Activated CD8-positive, alpha-beta memory T cell treated with anti-CD3 and anti-CD28 coated beads for 4 hours (primary cell): Measurements from ENCODE around the gene UCN3.
"Not testable (repeated sequence)": the region's sequence is repeated elsewhere in the genome, so short reads cannot be mapped to it uniquely, and the experiment has no call there.

Source experiments
- DNase-seq, 2 donors: peaks; one replicate each; pipeline ENCODE4 v3.0.0-alpha.2; 2020; ENCODE audit warnings: low read depth in 2 of 2

The UCN3 gene

DNA sequence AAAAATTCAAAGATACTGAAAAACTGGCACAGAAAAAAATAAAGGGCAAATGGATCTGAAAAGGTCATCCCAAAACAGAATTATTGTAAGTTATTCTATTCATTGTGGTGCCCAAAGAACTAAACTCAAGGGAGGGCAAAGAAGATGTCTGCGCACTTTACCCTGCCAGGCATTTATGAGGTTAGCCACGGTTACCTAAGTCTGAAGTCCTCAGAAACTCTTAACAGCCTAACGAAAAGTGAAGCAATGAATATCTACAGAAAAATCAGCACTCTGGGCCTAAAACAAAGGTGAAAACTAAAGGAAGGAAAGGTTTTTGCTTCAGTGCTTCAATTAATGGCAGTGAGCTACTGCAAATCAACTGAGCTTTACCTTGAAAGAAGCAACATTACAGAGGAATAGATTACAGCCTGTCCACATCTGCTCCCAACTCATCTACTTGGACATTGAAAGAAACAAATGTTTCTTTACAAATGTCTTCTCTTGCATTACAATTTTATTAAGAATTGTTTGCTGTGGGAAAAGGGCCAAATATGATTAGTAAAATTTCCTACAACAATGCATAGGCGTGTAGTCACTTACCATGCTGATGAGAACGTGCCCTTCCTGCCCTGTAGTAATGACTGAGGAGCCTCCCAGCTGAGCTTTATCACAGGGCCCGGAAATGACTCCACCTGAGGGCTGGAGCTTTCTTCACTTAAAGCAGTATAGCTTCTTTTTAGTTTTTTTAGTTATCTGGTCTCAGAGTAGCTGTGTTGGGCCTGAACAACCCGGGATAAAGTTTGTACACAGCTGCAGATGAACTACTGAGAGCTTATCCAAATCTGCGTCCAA lies 39.7 kb downstream of the UCN3 start, which contains the start of gene TUBAL3:
Gene TUBAL3, minus strand, starts transcription at position 621 of the 834 bp plus-strand sequence. Its CDS starts 36 bp downstream, at position 585.
- DNase-seq, result no peak

GRCh38 chr10:5406918-5407317 lies 42.2 kb downstream of the UCN3 start:
- DNase-seq, result no peak

DNA sequence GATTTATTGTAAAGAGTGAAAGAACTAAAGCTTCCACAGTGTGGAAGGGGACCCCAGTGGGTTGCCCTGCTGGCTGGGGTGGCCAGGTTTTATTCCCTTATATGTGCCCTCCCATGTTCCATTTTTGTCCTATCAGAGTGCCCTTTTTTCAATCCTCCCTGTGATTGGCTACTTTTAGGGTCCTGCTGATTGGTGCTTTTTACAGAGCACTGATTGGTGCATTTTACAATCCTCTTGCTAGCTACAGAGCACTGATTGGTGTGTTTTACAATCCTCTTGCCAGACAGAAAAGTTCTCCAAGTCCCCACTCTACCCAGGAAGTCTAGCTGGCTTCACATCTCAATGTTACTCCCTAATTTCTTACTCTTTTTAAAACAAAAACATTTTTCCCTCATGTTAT lies 46.0 kb downstream of the UCN3 start:
- DNase-seq, result not testable (repeated sequence)

GRCh38 chr10:5411941-5412276 lies 47.1 kb downstream of the UCN3 start:
- no peak for DNase-seq

DNA sequence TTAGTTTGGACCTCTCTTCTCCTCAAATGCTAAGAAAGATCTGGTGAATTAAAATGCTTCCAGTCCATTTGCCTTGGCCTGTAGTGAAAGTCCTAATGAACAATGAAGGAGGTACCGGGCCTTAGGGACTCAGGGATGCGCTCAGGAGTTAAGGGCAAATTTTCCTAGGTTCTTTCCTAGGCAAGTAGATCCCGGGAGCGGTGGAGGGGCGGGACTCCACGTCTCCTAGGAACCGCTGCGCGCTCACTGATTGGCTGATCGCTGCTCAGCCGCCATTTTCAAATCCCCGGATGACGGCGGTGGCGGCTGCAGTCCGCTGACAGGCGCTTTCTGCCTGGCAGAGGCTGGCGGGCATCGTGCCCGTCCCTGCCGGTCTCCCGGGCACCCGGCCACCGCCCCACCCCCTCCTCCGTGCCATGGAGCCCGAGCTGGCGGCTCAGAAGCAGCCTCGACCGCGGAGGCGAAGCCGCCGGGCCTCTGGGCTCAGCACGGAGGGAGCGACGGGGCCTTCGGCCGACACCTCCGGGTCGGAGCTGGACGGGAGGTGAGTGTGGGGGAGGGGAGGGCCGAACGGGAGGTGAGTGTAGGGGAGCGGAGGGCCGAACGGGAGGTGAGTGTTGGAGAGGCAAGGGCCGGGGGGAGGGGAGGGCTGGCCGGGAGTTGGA lies 47.6 kb downstream of the UCN3 start, which contains the start of gene NET1:
Gene NET1, plus strand, starts transcription at position 281 of the 665 bp plus-strand sequence. Its CDS starts 136 bp downstream, at position 417.
- DNase-seq, result peak; percentile 17 to 21

DNA sequence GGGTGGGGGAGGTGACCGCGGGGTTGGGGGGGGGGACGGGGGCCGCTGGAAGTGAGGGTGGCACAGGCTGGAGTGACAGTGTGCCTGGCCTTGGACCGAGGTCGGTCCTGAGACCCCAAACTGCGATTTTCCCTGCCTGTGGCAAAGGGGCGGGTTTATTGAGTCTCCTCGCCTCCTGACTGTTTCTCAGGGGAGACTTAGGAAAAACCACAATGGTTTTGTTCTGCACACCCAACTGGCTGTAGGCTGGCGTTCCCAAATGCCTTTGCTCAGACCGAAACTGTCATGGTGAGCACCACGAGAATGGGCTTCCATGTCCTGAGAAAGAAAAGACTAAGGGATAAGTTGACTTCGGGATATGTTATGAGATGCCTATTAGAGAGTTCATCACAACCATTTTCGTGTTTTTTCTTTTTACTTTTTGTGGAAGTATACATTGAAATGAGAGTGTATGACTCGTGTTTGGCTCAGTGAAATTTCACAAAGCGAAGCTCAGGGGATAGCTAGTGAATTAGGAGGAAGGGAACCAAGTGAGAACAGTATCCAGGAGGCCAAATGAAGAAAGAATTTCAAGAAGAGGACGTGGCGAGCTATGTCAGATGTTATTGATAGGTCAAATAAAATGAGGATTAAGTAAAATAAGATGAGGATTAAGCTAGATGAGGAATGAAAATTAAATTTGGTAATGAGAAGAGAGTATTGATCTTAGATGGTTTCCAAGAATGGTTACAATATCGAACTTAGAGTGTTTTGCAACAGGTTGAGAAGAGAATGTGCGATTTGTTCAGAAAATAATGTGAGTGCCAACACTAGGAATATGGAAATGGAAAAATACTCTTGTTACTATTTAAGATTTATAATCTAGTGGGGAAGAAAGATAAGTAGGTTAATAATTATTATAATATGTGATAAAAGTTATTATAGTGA lies 48.5 kb downstream of the UCN3 start:
- no peak for DNase-seq

DNA sequence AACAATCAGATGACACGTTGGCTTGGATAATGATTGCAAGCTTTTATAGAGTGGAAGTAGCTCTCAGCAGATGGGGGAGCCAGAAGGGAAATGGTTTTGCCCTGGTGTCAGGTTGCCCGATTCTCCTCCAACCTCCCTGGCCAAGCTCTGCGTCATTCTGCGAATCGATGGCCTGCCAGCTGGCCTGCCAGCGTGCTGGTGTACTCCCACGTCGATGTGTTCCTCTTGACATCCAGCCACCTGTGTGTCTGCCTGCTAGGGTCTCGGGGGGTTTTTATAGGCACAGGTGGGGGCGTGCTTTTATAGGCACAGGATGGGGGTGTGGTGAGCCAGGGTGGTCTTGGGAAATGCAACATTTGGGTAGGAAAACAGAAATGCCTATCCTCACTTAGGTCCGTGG lies 52.2 kb downstream of the UCN3 start:
- DNase-seq, result no peak

DNA sequence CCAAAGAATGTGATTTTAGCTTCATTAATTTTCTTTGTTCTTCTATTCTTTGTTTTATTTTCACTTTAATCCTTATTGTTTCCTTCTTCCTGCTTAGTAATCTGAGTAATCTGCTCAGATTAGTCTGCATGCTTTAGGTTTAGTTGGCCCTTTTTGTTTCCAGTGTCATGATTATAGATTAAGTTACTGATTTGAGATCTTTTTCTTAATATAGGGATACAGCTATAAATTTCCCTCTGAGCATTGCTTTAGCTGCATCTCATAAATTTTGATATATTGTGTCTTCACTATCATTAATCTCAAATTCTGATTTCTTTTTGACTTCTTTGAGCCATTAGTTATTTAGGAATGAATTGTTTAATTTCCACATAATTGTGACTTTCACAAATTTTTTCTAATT lies 53.8 kb downstream of the UCN3 start:
- DNase-seq, result no peak

DNA sequence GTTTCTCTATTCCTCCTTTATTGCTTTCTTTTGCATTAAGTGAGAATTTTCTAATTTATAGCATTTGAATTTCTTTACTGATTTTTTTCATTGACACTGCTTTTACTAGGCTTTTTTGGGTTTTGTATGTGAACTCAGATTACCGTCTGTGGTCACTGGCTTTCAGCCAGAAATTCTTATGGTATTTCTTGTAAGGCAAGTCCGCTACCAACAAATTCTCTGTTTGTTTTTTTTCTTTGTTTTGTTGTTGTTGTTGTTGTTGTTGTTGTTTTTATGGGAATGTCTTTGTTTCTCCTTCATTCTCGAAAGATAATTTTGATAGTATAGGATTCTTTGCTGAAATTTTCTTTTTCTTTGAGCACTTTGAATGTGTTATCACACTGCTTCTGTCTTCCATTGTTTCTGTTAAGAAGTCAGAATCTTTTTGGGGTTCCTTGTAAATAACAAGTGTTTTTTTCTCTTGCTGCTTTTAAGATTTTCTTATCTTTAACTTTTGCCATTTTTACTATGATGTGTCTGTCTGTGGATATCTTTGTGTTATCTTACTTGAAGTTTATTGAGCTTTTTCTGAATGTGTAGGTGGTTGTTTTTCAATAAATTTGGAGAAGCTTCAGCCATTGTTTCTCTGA lies 54.8 kb downstream of the UCN3 start:
- no peak for DNase-seq

GRCh38 chr10:5423771-5424170 lies 59.0 kb downstream of the UCN3 start:
- no peak for DNase-seq
